ENCODE results near the gene HPGD.
"Not testable (repeated sequence)": the region's sequence is repeated elsewhere in the genome, so short reads cannot be mapped to it uniquely, and the experiment has no call there.

The HPGD gene

GRCh38 chr4:174523025-174523693 lies 871 bp upstream of the HPGD start:
- DNase-seq = no peak

GRCh38 chr4:174521800-174522182 lies 497 bp downstream of the HPGD start:
- DNase-seq = no peak

- no peak for DNase-seq
These were observed 1.6 kb downstream of the HPGD start for GRCh38 chr4:174520660-174521059.

- no peak for DNase-seq
These were observed 4.5 kb downstream of the HPGD start for GRCh38 chr4:174517502-174518445.

GRCh38 chr4:174516794-174517193 lies 5.5 kb downstream of the HPGD start:
- no peak for DNase-seq

- DNase-seq = no peak
These were observed 5.9 kb downstream of the HPGD start for GRCh38 chr4:174516345-174516744.

- no peak for DNase-seq
These were observed 9.5 kb downstream of the HPGD start for GRCh38 chr4:174512745-174513144.

GRCh38 chr4:174505892-174506291 lies 16.4 kb downstream of the HPGD start:
- DNase-seq = no peak

GRCh38 chr4:174505007-174505406 lies 17.3 kb downstream of the HPGD start:
- DNase-seq = no peak

GRCh38 chr4:174503079-174503715 lies 19.1 kb downstream of the HPGD start:
- DNase-seq = no peak

GRCh38 chr4:174496631-174497432 lies 25.5 kb downstream of the HPGD start:
- no peak for DNase-seq

GRCh38 chr4:174495626-174496025 lies 26.7 kb downstream of the HPGD start:
- DNase-seq = no peak

GRCh38 chr4:174494726-174495125 lies 27.6 kb downstream of the HPGD start:
- no peak for DNase-seq

GRCh38 chr4:174494146-174494545 lies 28.1 kb downstream of the HPGD start:
- no peak for DNase-seq

GRCh38 chr4:174490451-174490961 lies 31.8 kb downstream of the HPGD start:
- peak; percentile 67 for DNase-seq

GRCh38 chr4:174488368-174488767 lies 33.9 kb downstream of the HPGD start:
- not testable (repeated sequence) for DNase-seq

- DNase-seq = no peak
These were observed 37.3 kb downstream of the HPGD start for GRCh38 chr4:174485025-174485424.

- no peak for DNase-seq
These were observed 38.5 kb downstream of the HPGD start for GRCh38 chr4:174483792-174484191.

GRCh38 chr4:174479140-174479539 lies 43.1 kb downstream of the HPGD start:
- no peak for DNase-seq

- no peak for DNase-seq
These were observed 46.8 kb downstream of the HPGD start for GRCh38 chr4:174475528-174475927.

GRCh38 chr4:174474457-174475075 lies 47.7 kb downstream of the HPGD start:
- DNase-seq = no peak

GRCh38 chr4:174467107-174467506 lies 55.2 kb downstream of the HPGD start:
- peak; percentile 10 for DNase-seq
